ENCODE measurements around the gene LILRB4.
"Not testable (repeated sequence)": the region's sequence is repeated elsewhere in the genome, so short reads cannot be mapped to it uniquely, and the experiment has no call there.

LILRB4 gene

GRCh38 chr19:54662730-54663129 is at the start of gene LILRB4:
LILRB4 (plus strand) TSS chr19:54662985; CDS start chr19:54663034, 49 bp downstream.
- DNase-seq = no peak

DNA sequence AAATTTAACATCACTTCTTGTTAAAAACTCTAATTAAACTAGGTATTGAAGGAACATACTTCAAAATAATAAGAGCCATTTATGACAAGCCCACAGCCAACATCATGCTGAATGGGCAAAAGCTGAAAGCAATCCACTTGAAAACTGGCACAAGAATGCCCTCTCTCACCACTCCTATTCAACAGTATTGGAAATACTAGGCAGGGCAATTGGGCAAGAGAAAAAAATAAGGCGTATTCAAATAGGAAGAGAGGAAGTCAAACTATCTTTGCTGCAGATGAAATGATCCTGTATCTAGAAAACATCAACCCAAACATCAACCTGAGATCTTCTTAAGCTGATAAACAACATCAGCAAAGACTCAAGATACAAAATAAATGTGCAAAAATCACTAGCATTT is 48.1 kb upstream of the LILRB4 start:
- no peak for DNase-seq

DNA sequence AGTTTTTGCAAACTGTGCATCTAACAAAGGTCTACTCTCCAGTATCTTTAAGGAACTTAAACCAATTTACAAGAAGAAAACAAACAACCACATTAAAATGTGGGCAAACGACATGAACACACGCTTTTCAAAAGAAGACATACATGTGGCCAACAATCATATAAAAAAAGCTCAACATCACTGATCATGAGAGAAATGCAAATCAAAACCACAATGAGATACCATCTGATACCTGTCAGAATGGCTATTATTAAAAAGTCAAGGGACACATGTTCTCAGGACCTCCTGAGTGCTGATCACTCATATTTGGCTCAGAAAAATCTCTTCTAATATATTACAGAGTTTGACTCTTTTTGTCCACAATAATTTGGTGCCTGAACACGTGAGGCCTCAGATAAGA is 46.7 kb upstream of the LILRB4 start:
- no peak for DNase-seq

DNA sequence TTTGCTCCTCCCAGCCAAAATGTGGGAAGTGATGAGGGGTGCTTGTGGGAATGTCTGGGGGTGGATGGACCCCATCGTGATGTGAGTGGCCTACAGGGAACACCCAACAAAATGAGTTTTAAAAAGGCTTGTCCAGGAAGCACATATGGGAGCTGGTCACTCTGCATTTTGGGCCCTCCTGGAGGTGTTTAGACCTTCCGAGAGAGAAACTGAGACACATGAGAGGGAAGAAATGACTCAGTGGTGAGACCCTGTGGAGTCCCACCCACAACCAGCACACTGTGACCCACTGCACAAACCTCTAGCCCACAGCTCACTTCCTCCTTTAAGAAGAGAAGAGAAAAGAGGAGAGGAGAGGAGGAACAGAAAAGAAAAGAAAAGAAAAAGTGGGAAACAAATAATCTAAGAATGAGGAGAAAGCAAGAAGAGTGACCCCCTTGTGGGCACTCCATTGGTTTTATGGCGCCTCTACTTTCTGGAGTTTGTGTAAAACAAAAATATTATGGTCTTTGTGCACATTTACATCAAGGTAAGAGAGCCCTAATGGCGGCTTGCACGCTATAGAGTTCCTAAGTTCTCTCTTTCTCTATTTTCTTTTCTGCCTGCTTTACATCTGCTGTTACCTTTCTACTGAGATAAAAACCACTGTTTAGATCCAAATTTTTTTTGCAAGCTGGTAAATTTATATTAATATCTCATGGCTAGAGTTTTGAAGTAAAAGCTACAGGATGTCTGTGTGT is 45.8 kb upstream of the LILRB4 start:
- no peak for DNase-seq

GRCh38 chr19:54620464-54620863 is 42.3 kb upstream of the LILRB4 start:
- DNase-seq = no peak

GRCh38 chr19:54622431-54622830 is 40.4 kb upstream of the LILRB4 start:
- DNase-seq = no peak

GRCh38 chr19:54624234-54624633 is 38.6 kb upstream of the LILRB4 start:
- DNase-seq = not testable (repeated sequence)

DNA sequence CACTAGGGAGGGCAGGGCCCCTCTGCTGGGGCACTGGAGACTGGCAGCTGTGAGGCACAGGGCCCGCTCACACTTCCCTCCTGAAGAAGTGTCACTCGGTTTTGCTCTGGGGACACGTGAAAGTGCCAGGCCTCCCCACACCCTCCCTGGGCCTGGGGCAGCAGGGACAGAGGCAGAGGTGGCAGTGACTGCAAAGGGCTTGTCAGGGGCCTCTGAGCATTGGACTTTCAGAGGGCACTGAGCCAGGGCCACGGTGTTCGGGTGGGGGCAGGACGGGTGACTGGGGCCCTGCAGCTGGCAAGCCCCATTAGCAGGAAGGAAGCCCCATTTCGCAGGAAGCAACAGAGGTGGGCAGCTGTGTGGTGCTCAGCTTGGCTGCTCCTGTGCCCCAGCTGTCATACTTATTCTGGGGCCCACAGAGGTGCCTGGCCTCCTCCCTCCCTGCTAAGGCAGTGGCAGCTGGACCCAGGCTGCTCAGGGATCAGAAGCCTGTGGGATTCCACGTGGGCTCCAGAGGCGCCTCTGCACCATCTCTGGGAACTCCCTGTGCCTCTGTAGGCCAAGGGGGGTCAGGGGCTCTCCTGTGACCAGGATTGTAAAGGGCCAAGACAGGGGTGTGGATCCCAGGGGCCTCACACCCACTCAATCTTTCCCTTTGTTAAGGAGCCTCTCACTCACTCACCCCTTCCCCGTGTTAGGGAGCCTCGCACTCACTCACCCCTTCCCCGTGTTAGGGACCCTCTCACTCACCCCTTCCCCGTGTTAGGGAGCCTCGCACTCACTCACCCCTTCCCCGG is 37.7 kb upstream of the LILRB4 start:
- DNase-seq = not testable (repeated sequence)

DNA sequence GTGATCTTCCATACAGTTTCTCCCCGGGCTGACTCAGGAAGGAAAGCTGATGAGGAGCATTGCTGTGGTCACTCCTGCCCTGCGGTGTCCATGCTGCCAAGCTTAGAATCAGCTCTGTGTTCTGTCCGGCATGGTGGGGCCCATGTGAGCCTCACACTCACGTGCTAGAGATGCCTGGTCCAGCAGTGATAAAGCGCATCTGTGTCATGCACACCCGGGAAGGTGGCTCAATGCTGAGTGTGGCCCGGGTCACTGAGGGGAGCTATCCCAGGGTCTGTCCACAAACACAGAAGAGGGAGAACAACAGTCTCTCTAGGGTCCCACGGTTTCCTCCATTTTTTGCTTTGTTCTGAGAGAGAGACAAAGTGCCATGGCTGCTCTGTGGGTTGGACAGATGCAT is 36.0 kb upstream of the LILRB4 start:
- DNase-seq = no peak

DNA sequence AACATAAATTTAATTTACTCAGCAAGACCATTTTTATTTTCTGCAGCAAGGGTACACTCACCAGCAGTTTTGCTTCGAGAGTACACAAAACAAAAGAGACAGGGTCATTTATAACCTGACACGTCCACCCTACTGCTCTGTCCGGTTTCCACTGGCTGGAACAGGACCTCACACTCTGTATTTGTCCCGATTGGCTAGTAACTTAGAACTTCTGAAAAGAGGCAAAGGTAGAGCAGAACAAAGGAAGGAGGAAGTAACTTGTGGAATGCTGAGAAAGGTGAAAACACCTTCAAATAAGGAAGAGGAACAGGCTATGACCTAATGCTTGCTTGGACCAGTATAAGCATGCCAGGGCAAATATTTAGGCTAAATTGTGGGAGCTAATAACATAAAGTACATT is 34.9 kb upstream of the LILRB4 start:
- not testable (repeated sequence) for DNase-seq

- DNase-seq = not testable (repeated sequence)
Observed at GRCh38 chr19:54630262-54630661, 32.5 kb upstream of the LILRB4 start, which contains the start of gene LILRB1. LILRB1 (plus strand) TSS chr19:54630484; CDS start chr19:54631074, 590 bp downstream.

- DNase-seq = no peak
Observed at GRCh38 chr19:54630782-54631181, 32.0 kb upstream of the LILRB4 start.

DNA sequence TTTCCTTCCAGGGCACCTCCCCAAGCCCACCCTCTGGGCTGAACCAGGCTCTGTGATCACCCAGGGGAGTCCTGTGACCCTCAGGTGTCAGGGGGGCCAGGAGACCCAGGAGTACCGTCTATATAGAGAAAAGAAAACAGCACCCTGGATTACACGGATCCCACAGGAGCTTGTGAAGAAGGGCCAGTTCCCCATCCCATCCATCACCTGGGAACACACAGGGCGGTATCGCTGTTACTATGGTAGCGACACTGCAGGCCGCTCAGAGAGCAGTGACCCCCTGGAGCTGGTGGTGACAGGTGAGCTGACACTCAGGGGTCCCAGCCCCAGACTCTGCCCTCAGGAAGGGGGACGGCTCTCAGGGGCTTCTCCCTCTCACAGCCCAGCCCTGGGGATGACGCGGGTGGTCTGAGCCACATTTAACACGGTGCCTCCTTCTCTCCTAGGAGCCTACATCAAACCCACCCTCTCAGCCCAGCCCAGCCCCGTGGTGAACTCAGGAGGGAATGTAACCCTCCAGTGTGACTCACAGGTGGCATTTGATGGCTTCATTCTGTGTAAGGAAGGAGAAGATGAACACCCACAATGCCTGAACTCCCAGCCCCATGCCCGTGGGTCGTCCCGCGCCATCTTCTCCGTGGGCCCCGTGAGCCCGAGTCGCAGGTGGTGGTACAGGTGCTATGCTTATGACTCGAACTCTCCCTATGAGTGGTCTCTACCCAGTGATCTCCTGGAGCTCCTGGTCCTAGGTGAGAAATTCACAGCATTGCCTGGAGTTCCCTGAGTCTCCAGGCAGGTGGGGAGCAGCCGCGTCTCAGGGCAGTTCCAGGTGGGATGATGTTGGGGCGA is 31.1 kb upstream of the LILRB4 start:
- not testable (repeated sequence) for DNase-seq

GRCh38 chr19:54632517-54632916 is 30.3 kb upstream of the LILRB4 start:
- DNase-seq = not testable (repeated sequence)

DNA sequence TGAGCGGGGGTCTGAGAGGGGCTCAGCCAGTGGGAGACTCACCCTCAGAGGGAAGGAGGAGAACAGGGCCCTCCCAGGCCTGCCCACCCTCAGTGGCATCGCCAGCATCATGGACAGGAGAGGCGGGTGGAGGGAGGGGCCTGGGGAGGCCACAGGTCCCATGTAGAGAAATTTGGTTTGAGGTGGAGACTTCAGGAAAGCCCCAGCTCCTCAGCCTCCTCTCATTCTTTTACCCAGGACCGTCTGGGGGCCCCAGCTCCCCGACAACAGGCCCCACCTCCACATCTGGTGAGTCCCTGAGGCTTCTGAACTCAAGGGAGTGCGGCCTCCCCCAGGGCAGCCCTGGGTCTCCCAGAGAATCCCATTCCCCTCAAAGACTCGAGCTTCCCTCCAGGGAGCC is 29.4 kb upstream of the LILRB4 start:
- no peak for DNase-seq

DNA sequence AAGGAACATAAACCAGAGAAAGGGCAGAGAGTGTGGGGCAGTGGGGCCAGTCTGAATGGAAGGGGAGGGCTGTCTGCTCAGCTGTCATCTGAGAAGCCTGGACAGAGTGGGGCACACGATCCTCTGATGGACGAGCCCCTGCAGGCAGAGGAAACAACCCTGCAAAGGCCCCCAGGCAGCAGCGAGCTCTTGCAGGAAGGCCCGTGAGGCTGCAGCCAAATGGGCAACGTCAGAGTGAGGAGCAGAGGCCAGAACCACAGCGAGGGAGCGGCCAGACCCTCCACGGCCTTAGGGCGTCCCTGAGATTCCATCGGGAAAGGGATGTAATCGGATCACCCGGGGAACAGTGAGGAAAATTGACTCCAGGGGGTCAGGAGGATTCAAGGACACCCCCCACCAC is 26.7 kb upstream of the LILRB4 start:
- DNase-seq = not testable (repeated sequence)

DNA sequence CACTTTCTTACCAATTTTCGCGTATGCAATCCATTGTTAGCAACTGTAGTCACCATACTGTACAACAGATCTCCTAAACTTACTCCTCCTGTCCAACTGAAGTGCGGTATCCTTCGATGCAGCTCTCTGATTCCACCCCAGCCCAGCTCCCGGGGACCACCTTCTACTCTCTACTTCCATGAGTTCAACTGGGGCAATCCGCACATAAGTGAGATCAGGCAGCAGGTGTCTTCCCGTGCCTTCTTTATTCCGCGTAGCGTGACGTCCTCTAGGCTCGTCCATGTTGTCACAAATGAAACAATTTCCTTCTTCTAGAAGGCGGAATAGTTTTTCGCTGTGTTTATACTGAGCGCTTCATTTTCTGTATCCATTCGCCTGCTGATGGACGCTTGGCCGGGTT is 24.1 kb upstream of the LILRB4 start:
- DNase-seq = no peak

GRCh38 chr19:54642953-54643352 is 19.8 kb upstream of the LILRB4 start:
- DNase-seq = not testable (repeated sequence)

DNA sequence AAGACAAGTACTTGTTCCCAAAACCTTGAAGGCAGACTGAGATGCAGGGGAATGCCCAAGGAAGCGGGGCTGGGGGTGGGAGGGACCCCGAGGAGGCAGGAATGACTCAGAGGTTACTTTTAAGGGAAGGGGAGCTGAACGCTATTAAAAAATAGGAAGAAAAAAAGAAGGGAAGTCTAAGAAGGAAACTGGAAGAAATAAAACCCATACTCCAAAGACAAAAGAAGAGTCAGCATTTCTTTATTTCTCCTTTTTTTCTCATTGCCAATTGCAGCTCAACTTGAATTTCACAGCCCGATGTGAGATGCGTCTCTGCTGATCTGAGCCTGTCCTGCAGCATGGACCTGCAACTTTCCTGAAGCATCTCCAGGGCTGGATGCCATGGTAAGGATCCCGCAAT is 19.2 kb upstream of the LILRB4 start:
- DNase-seq = not testable (repeated sequence)

DNA sequence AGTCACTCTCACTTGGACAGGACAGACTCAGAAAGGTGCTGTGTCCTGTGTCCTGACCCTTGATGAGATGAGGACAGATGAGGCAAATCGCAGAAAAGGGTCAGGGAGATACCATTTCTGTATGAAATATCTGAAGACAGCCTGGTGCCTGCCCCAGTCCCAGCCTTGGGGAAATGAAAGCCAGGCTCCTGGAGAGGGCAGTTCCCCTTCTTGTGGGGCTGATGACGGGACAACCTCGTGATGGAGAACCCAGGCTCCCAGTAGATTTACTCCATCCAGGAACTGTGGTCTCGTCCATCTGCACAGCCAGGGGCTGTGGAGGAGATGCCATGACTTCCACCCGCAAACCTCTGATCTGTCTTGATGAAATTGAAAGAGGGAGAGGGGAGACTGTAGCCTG is 18.7 kb upstream of the LILRB4 start:
- no peak for DNase-seq

GRCh38 chr19:54646331-54646841 is 16.4 kb upstream of the LILRB4 start:
- no peak for DNase-seq

GRCh38 chr19:54648129-54648528 is 14.7 kb upstream of the LILRB4 start:
- no peak for DNase-seq

- no peak for DNase-seq
Observed at GRCh38 chr19:54650108-54650655, 12.6 kb upstream of the LILRB4 start.

Measured in NCI-H510A treated with DMSO at 0.1 percent for 48 hours (cell line).